Suprapubic skin (tissue), 4 donors: ENCODE results near the gene SDF2. TPM values are rescaled to one million over a fixed set of nuclear protein-coding genes. Genes with fewer than 3 reads are reported as not detected.
"Not testable (repeated sequence)": the region's sequence is repeated elsewhere in the genome, so short reads cannot be mapped to it uniquely, and the experiment has no call there.

ENCODE experiments used
- DNase-seq, 2 donors: peaks; one replicate each; pipeline ENCODE4 v3.0.0-alpha.2; 2019; ENCODE audit warnings: low spot score in 2 of 2
- H3K27ac ChIP-seq: fragments of 200-600 bp; sonication (generic); one replicate; pipeline ENCODE4 v1.5.1; 2019
- H3K27me3 ChIP-seq: fragments of 200-600 bp; sonication (generic); one replicate; pipeline ENCODE4 v1.5.1; 2019
- H3K36me3 ChIP-seq: fragments of 200-600 bp; sonication (generic); one replicate; pipeline ENCODE4 v1.5.1; 2019
- H3K4me1 ChIP-seq: fragments of 200-600 bp; sonication (generic); one replicate; pipeline ENCODE4 v1.5.1; 2019
- H3K4me3 ChIP-seq: fragments of 200-600 bp; sonication (generic); one replicate; pipeline ENCODE4 v1.5.1; 2019; ENCODE audit warnings: mild to moderate bottlenecking
- H3K9me3 ChIP-seq: fragments of 200-600 bp; sonication (generic); one replicate; pipeline ENCODE4 v1.5.1; 2019
- CTCF ChIP-seq, 2 donors: fragments of 200-600 bp in 1 of 2; fragments of 450-650 bp in 1 of 2; sonication (generic) in 1 of 2; IDR thresholded peaks; one replicate each; pipeline ENCODE4 v1.5.1; 2016 to 2019; ENCODE audit warnings: antibody characterized with exemption in 2 of 2, mild to moderate bottlenecking in 1 of 2, moderate library complexity in 1 of 2
- EP300 ChIP-seq: sonication (generic); formaldehyde crosslinking; IDR thresholded peaks from one replicate; pipeline ENCODE4 v1.6.1; 2017; ENCODE audit warnings: antibody characterized with exemption
- POLR2A ChIP-seq, 2 donors: fragments of 450-650 bp; IDR thresholded peaks; one replicate each; pipeline ENCODE4 v1.6.1; 2017; ENCODE audit warnings: antibody characterized with exemption in 2 of 2, mild to moderate bottlenecking in 2 of 2, moderate library complexity in 2 of 2
- POLR2AphosphoS5 ChIP-seq, 3 donors: sonication (generic); formaldehyde crosslinking; IDR thresholded peaks; one replicate each; pipeline ENCODE4 v1.6.1; 2017; ENCODE audit warnings: antibody characterized with exemption in 3 of 3
- WGBS: methylation state at CpG from one replicate; pipeline ENCODE4 v1.1.5; 2018; 5-methylcytosine and 5-hydroxymethylcytosine counted together
- total RNA-seq, 4 donors: library from RNA; depleted of rRNA; stranded (reverse); fragments of >200 nt; gene quantifications; one replicate each; pipeline ENCODE4 v1.1.0, GENCODE V29; 2016

SDF2 gene
- total RNA-seq, 4 donors from 2014 or later: 35.8 to 50.3 (median 36.3) TPM

- Histone ChIP-seq H3K36me3 (peaks cover 100% of the 10 kb centered on the region), H3K27me3 (no peaks in the 10 kb centered on the region), H3K4me1 (no peaks in the 10 kb centered on the region), H3K4me3 (no peak overlapping the region), H3K27ac (no peak overlapping the region), H3K9me3 (no peaks in the 10 kb centered on the region)
- no peak for DNase-seq
- 81% methylated on average over 3 of the region's 3 CpGs for WGBS
- no peak for TF ChIP-seq EP300
- TF ChIP-seq POLR2A (IDR thresholded peaks at IDR 0.05): no peak
- TF ChIP-seq POLR2AphosphoS5 (IDR thresholded peaks at IDR 0.05): no peak
- no peak for TF ChIP-seq CTCF (IDR thresholded peaks at IDR 0.05)
These were observed 13.8 kb upstream of the SDF2 start for GRCh38 chr17:28675490-28675889.

- no peak for TF ChIP-seq CTCF (IDR thresholded peaks at IDR 0.05)
- TF ChIP-seq POLR2AphosphoS5 (IDR thresholded peaks at IDR 0.05): no peak
- peaks cover 47% of the 10 kb centered on the region for H3K36me3 ChIP-seq
- 90% methylated on average over 1 of the region's 1 CpG for WGBS
- H3K27me3 ChIP-seq: no peaks in the 10 kb centered on the region
- no peak overlapping the region for H3K4me3 ChIP-seq
- H3K9me3 ChIP-seq: no peaks in the 10 kb centered on the region
- no peak for DNase-seq
- peaks cover 21% of the 10 kb centered on the region for H3K4me1 ChIP-seq
- no peak overlapping the region for H3K27ac ChIP-seq
These were observed 8.2 kb upstream of the SDF2 start for GRCh38 chr17:28669918-28670317.

DNA sequence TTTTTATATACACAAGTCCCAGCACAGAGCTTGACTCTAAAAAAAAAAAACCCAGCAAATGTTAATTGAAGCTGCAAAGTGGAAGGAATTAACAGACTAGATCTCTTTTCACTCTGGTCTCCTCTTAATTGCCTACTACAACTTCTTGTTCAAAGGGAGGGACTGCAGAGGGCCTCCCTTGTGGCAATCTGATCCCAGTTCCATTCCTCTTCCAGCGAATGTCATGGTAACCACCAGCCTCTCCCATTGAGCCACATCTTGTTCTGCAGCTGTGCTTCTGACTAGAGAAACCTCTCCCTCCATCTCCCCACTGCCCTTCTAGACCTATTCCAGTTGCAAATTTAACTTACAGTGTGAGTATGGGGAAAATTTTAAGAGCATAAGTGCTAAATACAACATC lies 6.2 kb upstream of the SDF2 start:
- DNase-seq: no peak
- Histone ChIP-seq H3K4me3 (no peak overlapping the region), H3K27ac (no peak overlapping the region), H3K9me3 (no peaks in the 10 kb centered on the region), H3K36me3 (peaks cover 27% of the 10 kb centered on the region), H3K27me3 (no peaks in the 10 kb centered on the region), H3K4me1 (peaks cover 34% of the 10 kb centered on the region)
- WGBS: 48% methylated on average over 1 of the region's 1 CpG
- TF ChIP-seq POLR2AphosphoS5 (IDR thresholded peaks at IDR 0.05) (no peak), EP300 (no peak)

DNA sequence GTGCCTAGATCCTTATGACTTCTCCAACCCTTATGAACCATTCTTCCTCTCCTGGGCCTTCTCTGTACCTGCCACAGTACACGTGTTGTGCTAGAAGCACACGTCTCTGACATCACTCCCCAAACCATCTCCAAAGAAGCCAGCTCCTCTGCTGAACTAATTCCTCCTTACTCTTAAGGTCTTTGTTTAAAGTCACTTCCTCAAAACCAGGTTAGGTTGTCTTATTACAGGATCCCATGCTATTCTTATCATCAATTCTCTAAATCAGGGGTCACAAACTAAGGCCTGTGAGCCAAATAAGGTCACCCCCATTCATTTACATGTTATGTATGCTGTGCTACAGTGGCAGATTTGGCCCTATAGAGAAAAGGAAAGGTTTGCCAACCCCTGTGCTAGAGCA lies 4.3 kb upstream of the SDF2 start:
- Histone ChIP-seq H3K4me1 (peaks cover 42% of the 10 kb centered on the region), H3K36me3 (peaks cover 8% of the 10 kb centered on the region), H3K27ac (no peak overlapping the region), H3K4me3 (no peak overlapping the region), H3K27me3 (no peaks in the 10 kb centered on the region), H3K9me3 (no peaks in the 10 kb centered on the region)
- 66% methylated on average over 2 of the region's 2 CpGs for WGBS
- no peak for TF ChIP-seq EP300
- no peak for TF ChIP-seq CTCF (IDR thresholded peaks at IDR 0.05)
- no peak for TF ChIP-seq POLR2A (IDR thresholded peaks at IDR 0.05)
- TF ChIP-seq POLR2AphosphoS5 (IDR thresholded peaks at IDR 0.05): no peak
- no peak for DNase-seq

DNA sequence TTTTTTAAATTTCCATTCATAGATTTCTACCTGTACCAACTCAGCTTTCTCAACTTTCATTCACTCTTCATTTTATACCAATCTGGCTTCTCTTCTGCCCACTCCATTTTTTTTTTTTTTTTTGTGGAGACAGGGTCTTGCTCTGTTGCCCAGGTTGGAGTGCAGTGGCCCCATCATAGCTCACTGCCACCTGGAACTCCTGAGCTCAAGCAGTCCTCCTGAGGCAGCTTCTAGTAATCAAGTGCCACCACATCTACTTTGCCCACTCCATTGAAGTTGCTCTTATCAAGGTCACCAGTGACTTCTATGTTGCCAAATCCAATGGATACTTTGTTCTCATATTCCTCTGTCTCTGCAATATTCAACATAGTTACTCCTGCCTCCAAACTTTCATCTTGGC lies 2.0 kb upstream of the SDF2 start:
- no peak overlapping the region for H3K4me3 ChIP-seq
- no peak for DNase-seq
- H3K9me3 ChIP-seq: no peaks in the 10 kb centered on the region
- peaks cover 12% of the 10 kb centered on the region for H3K36me3 ChIP-seq
- H3K4me1 ChIP-seq: peaks cover 49% of the 10 kb centered on the region
- no peak overlapping the region for H3K27ac ChIP-seq
- no peaks in the 10 kb centered on the region for H3K27me3 ChIP-seq
- no peak for TF ChIP-seq POLR2AphosphoS5 (IDR thresholded peaks at IDR 0.05)
- no peak for TF ChIP-seq CTCF (IDR thresholded peaks at IDR 0.05)
- TF ChIP-seq POLR2A (IDR thresholded peaks at IDR 0.05): no peak
- TF ChIP-seq EP300: no peak

DNA sequence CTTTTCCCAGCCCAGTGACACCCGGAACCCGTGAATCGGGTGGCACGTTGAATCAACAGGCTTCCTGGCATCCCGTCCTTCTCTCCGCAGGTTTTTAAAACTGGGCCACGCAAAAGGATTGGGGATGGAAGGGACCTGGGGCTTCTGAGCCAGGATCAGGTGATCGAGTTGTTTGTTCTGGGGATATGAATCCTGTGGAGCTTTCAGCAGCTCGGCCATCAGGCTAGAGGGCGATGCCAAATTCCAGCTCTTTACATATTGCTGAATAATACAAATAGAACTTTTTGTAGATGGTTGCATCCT lies 772 bp upstream of the SDF2 start:
- H3K36me3 ChIP-seq: peaks cover 20% of the 10 kb centered on the region
- H3K27me3 ChIP-seq: no peaks in the 10 kb centered on the region
- H3K4me1 ChIP-seq: peaks cover 36% of the 10 kb centered on the region
- H3K4me3 ChIP-seq: peak overlapping the region; percentile 80
- no peak for DNase-seq
- TF ChIP-seq EP300 (no peak), POLR2AphosphoS5 (IDR thresholded peaks at IDR 0.05) (no peak), POLR2A (IDR thresholded peaks at IDR 0.05) (no peak)
- H3K27ac ChIP-seq: peak overlapping the region; percentile 95
- no peaks in the 10 kb centered on the region for H3K9me3 ChIP-seq
- WGBS: 1% methylated on average over 10 of the region's 10 CpGs

DNA sequence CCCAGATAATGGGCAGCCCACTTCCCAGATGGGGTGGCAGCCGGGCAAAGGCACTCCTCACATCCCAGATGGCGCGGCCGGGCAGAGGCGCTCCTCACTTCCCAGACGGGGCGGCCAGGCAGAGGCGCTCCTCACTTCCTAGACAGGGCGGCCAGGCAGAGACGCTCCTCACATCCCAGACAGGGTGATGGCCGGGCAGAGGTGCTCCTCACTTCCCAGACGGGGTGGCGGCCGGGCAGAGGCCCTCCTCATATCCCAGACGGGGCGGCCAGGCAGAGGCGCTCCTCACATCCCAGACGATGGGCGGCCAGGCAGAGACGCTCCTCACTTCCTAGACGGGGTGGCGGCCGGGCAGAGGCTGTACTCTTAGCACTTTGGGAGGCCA lies 2.2 kb downstream of the SDF2 start:
- not testable (repeated sequence) for H3K4me3 ChIP-seq, DNase-seq, H3K27ac ChIP-seq, H3K27me3 ChIP-seq, H3K9me3 ChIP-seq
- Histone ChIP-seq H3K36me3 (peaks cover 26% of the 10 kb centered on the region), H3K4me1 (peaks cover 30% of the 10 kb centered on the region)
- WGBS: 98% methylated on average over 18 of the region's 23 CpGs

DNA sequence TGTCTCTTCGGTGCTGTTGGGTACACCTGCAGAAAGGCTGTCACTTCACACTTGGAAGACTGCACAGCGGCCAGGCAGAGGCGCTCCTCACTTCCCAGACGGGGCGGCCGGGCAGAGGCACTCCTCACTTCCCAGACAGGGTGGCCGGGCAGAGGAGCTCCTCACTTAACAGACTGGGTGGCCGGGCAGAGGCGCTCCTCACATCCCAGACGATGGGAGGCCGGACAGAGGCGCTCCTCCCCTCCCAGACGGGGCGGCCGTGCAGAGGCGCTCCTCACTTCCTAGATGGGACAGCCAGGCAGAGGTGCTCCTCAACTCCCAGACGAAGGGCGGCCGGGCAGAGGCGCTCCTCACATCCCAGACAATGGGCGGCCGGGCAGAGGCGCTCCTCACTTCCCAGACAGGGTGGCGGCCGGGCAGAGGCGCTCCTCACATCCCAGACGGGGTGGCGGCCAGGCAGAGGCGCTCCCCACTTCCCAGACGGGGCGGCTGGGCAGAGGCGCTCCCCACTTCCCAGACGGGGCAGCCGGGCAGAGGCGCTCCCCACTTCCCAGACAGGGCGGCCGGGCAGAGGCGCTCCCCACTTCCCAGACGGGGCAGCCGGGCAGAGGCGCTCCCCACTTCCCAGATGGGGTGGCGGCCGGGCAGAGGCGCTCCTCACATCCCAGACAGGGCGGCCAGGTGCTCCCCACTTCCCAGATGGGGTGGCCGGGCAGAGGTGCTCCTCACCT lies 2.8 kb downstream of the SDF2 start:
- DNase-seq, H3K27ac ChIP-seq, H3K27me3 ChIP-seq, H3K4me3 ChIP-seq, H3K9me3 ChIP-seq: not testable (repeated sequence)
- peaks cover 28% of the 10 kb centered on the region for H3K36me3 ChIP-seq
- WGBS: 94% methylated on average over 27 of the region's 46 CpGs
- H3K4me1 ChIP-seq: peaks cover 30% of the 10 kb centered on the region

- Histone ChIP-seq H3K4me1 (peaks cover 24% of the 10 kb centered on the region), H3K36me3 (peaks cover 34% of the 10 kb centered on the region)
- 91% methylated on average over 8 of the region's 8 CpGs for WGBS
- H3K4me3 ChIP-seq, DNase-seq, H3K27ac ChIP-seq, H3K27me3 ChIP-seq, H3K9me3 ChIP-seq: not testable (repeated sequence)
These were observed 3.4 kb downstream of the SDF2 start for GRCh38 chr17:28658342-28658741.
